ENCODE measurements around the gene FGF14. TPM values are rescaled to one million over a fixed set of nuclear protein-coding genes. Genes with fewer than 3 reads are reported as not detected.

The FGF14 gene
- total RNA-seq, 1 donor from 2014 or later, result 1.7 TPM

DNA sequence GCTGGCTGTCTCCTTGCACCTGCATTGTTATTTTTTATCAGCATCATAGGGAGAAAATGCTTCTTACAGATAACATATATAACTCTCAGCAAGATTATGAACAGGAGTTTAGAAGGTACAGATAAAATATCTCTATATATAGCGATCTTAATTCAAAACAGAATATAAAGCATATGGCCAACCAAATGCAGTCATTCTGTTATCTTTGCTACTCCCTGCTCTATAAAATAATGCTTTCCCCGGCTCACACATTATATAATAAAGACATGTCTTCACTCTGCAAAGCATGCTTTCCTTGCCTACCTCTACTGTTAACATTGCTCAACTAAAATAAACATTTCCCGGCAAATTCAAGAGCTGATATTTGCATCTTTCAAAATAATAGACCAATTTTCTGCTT lies 161.7 kb downstream of the FGF14 start:
- Mint-ChIP-seq H3K36me3 (ENCODE audit: low read depth) (no peaks in the 10 kb centered on the region), H3K4me3 (no peak overlapping the region), H3K4me1 (no peaks in the 10 kb centered on the region), H3K27me3 (ENCODE audit: low read depth) (no peaks in the 10 kb centered on the region), H3K27ac (ENCODE audit: unreplicated experiment) (no peak overlapping the region), H3K9me3 (no peaks in the 10 kb centered on the region)
- no peak for TF ChIP-seq CTCF (conservative IDR thresholded peaks at IDR 0.05)
- DNase-seq (ENCODE audit: low read depth, low spot score), result no peak

- TF ChIP-seq CTCF (conservative IDR thresholded peaks at IDR 0.05), result no peak
- H3K4me3 Mint-ChIP-seq, result no peak overlapping the region
- H3K27ac Mint-ChIP-seq (ENCODE audit: unreplicated experiment), result no peak overlapping the region
- H3K36me3 Mint-ChIP-seq (ENCODE audit: low read depth), result no peaks in the 10 kb centered on the region
- no peaks in the 10 kb centered on the region for H3K9me3 Mint-ChIP-seq
- no peak for DNase-seq (ENCODE audit: low read depth, low spot score)
- H3K4me1 Mint-ChIP-seq, result no peaks in the 10 kb centered on the region
- no peaks in the 10 kb centered on the region for H3K27me3 Mint-ChIP-seq (ENCODE audit: low read depth)
These were observed 164.6 kb downstream of the FGF14 start for GRCh38 chr13:102237230-102237629.

GRCh38 chr13:102236830-102237229 lies 165.0 kb downstream of the FGF14 start:
- no peak overlapping the region for H3K4me3 Mint-ChIP-seq
- H3K27me3 Mint-ChIP-seq (ENCODE audit: low read depth), result no peaks in the 10 kb centered on the region
- DNase-seq (ENCODE audit: low read depth, low spot score), result no peak
- no peak overlapping the region for H3K27ac Mint-ChIP-seq (ENCODE audit: unreplicated experiment)
- no peaks in the 10 kb centered on the region for H3K9me3 Mint-ChIP-seq
- no peak for TF ChIP-seq CTCF (conservative IDR thresholded peaks at IDR 0.05)
- no peaks in the 10 kb centered on the region for H3K4me1 Mint-ChIP-seq
- H3K36me3 Mint-ChIP-seq (ENCODE audit: low read depth), result no peaks in the 10 kb centered on the region

DNA sequence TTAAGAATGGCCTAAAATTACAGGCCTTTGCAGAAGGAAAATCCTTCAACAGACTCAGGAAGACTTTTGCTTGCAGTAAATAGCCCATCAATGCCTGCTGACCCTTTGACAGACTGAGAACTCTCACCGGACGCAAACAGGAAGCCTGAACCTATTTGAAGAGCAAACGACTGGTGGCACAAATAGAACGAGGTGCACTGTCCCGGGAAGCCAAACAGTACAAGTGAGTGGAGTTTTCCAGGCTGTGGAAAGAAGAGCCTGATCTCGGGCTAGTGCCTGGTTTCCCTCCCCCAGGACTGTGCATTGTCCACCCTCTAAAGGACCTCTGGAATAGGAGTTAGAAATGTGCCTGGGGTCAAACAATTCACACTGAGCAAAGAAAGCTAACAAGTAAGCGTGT lies 165.5 kb downstream of the FGF14 start:
- no peak overlapping the region for H3K4me3 Mint-ChIP-seq
- TF ChIP-seq CTCF (conservative IDR thresholded peaks at IDR 0.05), result no peak
- no peaks in the 10 kb centered on the region for H3K36me3 Mint-ChIP-seq (ENCODE audit: low read depth)
- H3K27ac Mint-ChIP-seq (ENCODE audit: unreplicated experiment), result peak overlapping the region; percentile 22
- H3K4me1 Mint-ChIP-seq, result no peaks in the 10 kb centered on the region
- no peaks in the 10 kb centered on the region for H3K27me3 Mint-ChIP-seq (ENCODE audit: low read depth)
- H3K9me3 Mint-ChIP-seq, result no peaks in the 10 kb centered on the region
- no peak for DNase-seq (ENCODE audit: low read depth, low spot score)

- Mint-ChIP-seq H3K36me3 (ENCODE audit: low read depth) (no peaks in the 10 kb centered on the region), H3K4me3 (no peak overlapping the region), H3K27me3 (ENCODE audit: low read depth) (no peaks in the 10 kb centered on the region), H3K4me1 (no peaks in the 10 kb centered on the region), H3K27ac (ENCODE audit: unreplicated experiment) (no peak overlapping the region), H3K9me3 (no peaks in the 10 kb centered on the region)
- no peak for TF ChIP-seq CTCF (conservative IDR thresholded peaks at IDR 0.05)
- no peak for DNase-seq (ENCODE audit: low read depth, low spot score)
These were observed 166.2 kb downstream of the FGF14 start for GRCh38 chr13:102235689-102236088.

GRCh38 chr13:102234618-102235017 lies 167.2 kb downstream of the FGF14 start:
- TF ChIP-seq CTCF (conservative IDR thresholded peaks at IDR 0.05), result no peak
- DNase-seq (ENCODE audit: low read depth, low spot score), result no peak
- Mint-ChIP-seq H3K27me3 (ENCODE audit: low read depth) (peaks cover under 1% of the 10 kb centered on the region), H3K27ac (ENCODE audit: unreplicated experiment) (no peak overlapping the region), H3K9me3 (no peaks in the 10 kb centered on the region), H3K36me3 (ENCODE audit: low read depth) (no peaks in the 10 kb centered on the region), H3K4me3 (no peak overlapping the region), H3K4me1 (no peaks in the 10 kb centered on the region)

Measured in neural crest cell (in vitro differentiated cells).